Activated naive CD8-positive, alpha-beta T cell (primary cell): ENCODE results near the gene GMPS.

Experiments
- H3K27ac Mint-ChIP-seq: one replicate; pipeline ENCODE4 v1.8.0; 2021; ENCODE audit warnings: mixed read lengths
- H3K27me3 Mint-ChIP-seq: one replicate; pipeline ENCODE4 v1.8.0; 2021; ENCODE audit warnings: mixed read lengths
- H3K36me3 Mint-ChIP-seq: one replicate; pipeline ENCODE4 v1.8.0; 2021; ENCODE audit warnings: mixed read lengths
- H3K4me1 Mint-ChIP-seq: one replicate; pipeline ENCODE4 v1.8.0; 2021; ENCODE audit warnings: low read depth, mixed read lengths
- H3K4me3 Mint-ChIP-seq: one replicate; pipeline ENCODE4 v1.8.0; 2021; ENCODE audit warnings: mild to moderate bottlenecking, mixed read lengths
- H3K9me3 Mint-ChIP-seq: one replicate; pipeline ENCODE4 v1.8.0; 2021; ENCODE audit warnings: low read depth, mixed read lengths

GMPS gene

GRCh38 chr3:155984791-155985417 lies 114.5 kb downstream of the GMPS start:
- H3K9me3 Mint-ChIP-seq, result no peaks in the 10 kb centered on the region
- H3K27ac Mint-ChIP-seq, result no peak overlapping the region
- H3K27me3 Mint-ChIP-seq, result no peaks in the 10 kb centered on the region
- H3K36me3 Mint-ChIP-seq, result peaks cover 2% of the 10 kb centered on the region
- H3K4me3 Mint-ChIP-seq, result no peak overlapping the region
- H3K4me1 Mint-ChIP-seq, result no peaks in the 10 kb centered on the region

- no peak overlapping the region for H3K27ac Mint-ChIP-seq
- H3K36me3 Mint-ChIP-seq, result no peaks in the 10 kb centered on the region
- no peaks in the 10 kb centered on the region for H3K4me1 Mint-ChIP-seq
- H3K9me3 Mint-ChIP-seq, result no peaks in the 10 kb centered on the region
- H3K4me3 Mint-ChIP-seq, result no peak overlapping the region
- no peaks in the 10 kb centered on the region for H3K27me3 Mint-ChIP-seq
Measured at GRCh38 chr3:155989536-155989935, 119.1 kb downstream of the GMPS start.

- Mint-ChIP-seq H3K27me3 (no peaks in the 10 kb centered on the region), H3K27ac (no peak overlapping the region), H3K4me1 (no peaks in the 10 kb centered on the region), H3K4me3 (no peak overlapping the region), H3K9me3 (no peaks in the 10 kb centered on the region), H3K36me3 (no peaks in the 10 kb centered on the region)
Measured at GRCh38 chr3:155991212-155991611, 120.8 kb downstream of the GMPS start.

- no peaks in the 10 kb centered on the region for H3K36me3 Mint-ChIP-seq
- no peaks in the 10 kb centered on the region for H3K4me1 Mint-ChIP-seq
- no peak overlapping the region for H3K27ac Mint-ChIP-seq
- no peaks in the 10 kb centered on the region for H3K9me3 Mint-ChIP-seq
- H3K27me3 Mint-ChIP-seq, result no peaks in the 10 kb centered on the region
- no peak overlapping the region for H3K4me3 Mint-ChIP-seq
Measured at GRCh38 chr3:155991847-155992246, 121.4 kb downstream of the GMPS start.
